Brain pericyte (primary cell): ENCODE measurements around the gene CLIP4.

ENCODE experiments used
- DNase-seq: peaks from one replicate; pipeline ENCODE4 v3.0.0-alpha.2; 2012; ENCODE audit warnings: low read depth, low spot score

CLIP4 gene

DNA sequence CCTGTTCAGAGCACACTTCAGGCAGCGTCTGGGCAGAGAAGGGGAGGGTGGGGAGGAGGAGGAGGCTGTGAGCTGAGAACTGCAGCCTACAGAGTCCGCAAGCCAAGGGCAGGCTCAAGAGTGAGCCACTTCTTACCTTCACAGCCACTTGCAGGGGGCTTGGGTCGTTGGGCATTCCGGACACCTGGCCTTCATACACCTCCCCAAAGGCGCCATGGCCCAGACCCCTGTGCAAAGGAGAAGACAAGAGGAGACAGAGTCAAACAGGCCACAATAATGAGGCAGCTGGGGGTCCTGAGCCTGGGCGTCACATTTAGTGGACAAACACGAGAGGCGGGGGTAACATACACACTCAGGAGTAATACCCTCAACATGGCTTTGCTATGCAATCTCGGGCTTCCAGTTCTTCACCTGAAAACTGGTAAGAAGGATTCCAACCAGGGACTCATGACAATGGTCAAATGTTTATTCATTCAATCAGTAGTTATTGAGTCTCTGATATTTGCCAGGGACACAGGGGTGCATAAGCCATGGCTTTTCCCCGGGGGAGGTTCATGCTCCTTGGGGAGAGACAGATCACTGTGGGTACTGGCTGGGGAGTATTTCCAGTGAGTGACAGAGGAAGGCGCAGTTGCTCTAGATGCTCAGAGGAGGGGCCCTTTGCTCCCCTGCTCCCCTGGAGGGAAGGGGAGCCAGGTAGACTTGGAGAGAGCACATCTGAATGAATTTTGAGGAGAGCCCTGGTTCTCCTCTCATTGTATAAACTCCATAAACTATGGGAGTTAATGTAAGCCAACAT lies 107.4 kb downstream of the CLIP4 start:
- no peak for DNase-seq

DNA sequence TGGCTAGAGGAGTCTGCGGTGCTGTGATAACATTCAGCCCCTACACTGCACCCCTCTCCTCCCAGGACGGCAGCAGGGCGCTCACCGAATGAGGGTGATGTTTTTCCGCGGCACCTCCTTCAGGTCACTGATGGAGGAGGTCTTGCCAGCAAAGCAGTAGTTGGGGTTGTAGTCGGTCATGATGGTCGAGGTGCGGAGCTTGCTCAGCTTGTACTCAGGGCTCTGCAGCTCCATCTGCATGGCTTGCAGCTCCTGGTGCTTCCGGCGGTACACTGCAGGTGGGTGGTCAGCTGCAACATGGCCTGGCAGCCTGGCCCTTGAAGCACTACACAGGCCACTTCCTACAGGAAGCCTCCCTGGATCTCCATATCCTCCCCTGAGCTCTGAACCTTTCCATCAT lies 108.0 kb downstream of the CLIP4 start:
- DNase-seq: no peak

DNA sequence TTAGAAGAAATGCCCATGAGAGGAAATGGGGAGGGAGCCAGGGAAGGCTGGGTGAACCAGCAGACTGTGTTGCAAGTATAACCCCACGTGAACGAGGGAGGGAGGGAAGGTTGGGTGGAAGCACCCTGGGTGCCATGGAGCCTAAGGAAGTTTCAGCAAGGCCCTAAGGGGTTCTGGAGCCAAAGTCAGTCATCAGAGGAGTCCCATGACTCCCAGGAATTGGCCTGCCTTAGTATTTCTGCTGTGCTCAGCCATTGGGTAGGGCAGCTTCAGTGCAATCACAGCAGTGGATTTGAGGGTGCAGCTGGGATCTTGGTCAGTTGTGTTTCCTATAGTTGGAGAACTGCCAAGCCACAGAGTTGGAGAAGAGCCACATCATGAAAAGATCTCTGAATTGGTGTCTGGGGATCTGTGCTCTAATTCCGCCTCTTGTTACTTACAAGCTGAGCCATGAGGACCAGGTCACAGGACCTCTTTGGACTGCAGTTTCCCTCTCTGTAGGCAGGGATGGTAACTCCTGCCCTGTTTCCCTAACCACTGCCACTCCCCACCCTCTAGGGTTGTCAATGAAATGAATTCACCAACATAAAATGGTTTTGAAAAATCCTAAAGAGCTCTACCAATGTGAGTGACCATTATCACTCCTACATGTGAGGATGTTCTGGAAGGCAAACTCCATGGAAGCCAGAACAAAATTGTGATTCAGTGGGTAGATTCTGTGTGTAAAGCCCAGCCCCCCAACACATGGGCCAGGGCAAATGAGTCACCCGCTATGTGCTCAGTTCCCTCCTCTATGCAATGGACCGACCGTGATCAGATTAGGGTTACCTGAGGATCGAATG lies 108.9 kb downstream of the CLIP4 start:
- peak; percentile 74 for DNase-seq

DNA sequence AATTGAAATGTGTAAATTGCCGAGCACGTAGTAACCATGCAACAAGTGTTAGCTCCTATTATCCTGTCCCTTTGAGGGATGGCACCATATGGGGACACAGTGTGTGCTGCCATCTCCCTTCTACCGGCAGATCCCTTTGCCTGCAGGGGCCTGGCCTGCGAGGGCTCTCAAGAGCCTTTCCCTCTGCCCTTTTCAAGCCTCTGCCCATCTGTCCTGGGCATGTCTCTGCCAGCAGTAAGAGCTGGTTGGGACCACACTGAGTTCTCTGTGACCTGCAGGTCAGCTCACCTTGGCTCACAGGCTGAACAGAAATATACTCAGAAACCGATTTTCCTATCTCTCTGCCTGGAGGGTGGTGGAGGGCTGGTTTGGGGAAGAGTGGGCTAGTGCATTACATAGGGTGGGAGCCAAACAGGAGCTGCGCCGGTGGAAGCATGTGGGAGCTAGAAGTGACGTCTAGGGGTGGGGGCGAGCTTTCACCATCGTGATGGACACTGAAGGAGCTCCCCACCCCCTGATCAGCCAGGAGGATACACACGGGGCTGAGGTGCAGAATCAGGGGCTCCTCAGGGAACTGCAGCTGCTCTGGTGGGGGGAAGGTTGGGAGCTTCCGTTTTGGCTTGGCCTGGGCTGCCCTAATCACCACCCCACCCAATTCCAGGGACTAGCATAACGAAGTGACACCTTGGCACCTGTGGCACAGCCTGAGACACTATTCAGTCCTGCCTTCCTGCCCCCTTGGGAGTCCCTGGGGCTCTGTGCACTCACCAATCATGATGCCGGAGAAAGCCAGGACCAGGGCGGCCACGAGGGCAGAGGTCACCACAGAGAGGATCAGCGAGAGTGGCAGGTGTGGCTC lies 109.7 kb downstream of the CLIP4 start:
- DNase-seq: no peak

DNA sequence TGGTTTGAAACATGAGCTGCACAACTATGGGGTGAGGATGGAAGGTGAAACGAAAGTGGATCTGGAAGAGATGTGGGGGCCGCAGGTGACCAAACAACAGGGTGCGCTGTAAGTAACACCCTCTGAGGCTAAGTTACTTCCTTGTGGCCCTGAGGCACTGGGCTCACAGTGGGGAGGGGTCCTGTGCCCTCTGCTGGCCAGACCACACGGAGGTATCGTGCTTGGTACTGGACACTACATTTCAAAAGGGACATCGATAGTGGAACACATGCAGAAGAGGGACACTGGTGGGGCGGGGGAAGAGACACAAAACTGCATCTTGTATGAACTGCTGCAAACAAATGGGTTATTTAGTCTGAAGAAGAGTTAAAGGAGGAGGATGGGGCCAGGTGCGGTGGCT lies 110.6 kb downstream of the CLIP4 start:
- no peak for DNase-seq

DNA sequence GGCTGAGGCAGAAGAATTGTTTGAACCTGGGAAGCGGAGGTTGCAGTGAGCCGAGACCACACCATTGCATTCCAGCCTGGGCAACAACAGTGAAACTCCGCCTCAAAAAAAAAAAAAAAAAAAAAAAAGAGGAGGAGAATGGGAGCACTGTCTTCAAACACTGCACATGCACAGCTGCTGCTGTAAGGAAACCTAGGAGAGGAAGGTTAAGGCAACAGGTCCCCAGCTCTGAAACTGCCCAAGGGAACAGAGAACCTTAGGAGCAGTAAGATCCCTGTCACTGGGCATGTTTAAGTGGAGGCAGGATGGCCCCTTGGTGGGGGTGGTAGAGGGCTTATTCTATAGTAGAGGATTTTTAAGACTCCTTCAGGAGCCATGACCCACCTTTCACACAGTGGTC lies 111.2 kb downstream of the CLIP4 start:
- no peak for DNase-seq

DNA sequence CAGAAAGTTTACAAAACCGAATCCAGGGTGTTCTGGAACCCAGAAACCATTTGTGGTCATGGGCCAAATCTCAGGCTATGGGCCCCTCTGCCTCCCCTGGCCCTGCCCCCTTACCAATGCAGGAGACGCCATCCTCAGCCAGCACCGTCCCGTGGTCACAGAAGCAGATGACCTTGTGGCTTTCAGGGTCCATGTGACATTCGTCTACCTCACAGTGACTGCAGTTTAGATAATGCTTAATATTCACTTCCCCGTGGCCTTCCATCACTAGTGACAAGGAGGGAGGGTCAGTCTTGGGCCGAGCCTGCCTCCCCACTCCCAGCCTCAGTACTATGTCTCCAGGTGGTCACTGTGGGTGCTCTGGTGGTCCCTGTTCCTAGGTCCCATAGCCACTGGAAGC lies 111.6 kb downstream of the CLIP4 start:
- no peak for DNase-seq

DNA sequence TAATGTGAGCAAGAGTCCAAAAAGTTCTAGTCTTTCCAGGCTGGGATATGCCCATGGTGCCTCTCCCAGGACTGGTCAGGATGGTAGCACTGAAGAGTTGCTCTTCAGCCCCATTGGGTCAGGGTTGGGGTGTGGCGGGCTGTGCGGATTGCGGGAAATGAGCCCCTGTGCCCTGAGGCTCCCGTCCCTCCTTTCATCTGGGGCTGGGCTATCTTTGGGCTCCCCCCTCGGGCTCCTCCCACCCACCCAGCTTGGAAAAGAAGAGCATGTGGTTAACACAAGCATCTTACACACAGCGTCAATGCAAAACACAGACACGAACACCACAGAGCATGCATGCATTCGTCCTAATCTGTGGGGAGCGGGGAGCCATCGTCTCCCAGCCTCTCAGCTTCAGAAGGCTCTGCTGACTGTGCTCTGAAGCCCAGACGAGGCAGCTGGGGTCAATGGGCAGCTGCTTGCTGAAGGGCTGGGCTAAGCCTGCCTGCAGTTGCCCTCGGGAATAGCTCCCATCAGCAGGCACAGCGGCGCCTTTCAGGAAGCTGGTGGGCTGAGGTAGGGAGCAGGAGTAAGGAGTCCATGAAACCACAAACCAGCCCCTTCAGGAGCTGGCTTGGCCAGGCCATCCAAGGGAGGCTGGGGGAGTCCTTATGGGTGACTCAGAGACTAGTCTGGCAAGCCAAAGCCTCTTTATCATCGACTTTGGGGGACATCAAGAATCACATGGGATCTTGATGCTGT lies 112.9 kb downstream of the CLIP4 start:
- no peak for DNase-seq

DNA sequence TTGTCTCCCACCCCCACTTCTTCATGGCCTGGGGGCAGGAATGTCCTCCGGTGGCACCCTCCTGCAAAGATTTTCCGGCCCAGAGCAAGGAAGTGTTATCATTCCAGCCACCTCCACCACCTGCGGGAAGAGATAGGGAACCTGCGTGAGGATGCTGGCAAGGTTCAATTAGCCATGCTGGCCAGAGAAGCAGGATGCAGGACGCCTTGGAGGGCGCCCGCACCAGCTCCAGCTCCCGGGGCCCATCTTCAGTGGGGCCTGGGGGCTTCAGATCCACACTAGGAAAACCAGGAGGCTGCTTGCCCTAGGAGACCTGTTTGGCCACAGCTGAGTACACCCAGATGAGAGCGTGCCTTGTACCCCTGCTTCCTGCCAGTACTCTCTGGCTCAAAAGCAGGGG lies 113.7 kb downstream of the CLIP4 start:
- DNase-seq: no peak

DNA sequence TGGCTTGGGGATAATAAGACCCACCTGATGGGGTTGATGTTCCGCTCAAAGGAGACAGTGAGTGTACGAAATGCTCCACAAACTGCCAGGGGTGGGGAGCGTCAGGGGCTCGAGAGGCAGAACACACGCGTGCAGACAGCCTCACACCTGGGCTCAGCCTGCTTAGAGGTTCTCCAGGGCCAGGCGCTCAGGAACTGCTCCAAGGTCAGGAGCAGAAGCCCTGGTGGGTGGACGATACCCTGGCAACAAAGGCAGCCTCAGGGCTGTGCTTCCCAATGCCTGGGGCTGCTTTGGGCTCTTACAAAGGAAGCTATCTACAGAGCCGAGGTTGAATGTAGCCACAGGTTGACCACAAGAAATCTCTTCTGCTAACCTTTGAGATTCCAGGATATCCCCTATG lies 114.4 kb downstream of the CLIP4 start:
- DNase-seq: no peak

DNA sequence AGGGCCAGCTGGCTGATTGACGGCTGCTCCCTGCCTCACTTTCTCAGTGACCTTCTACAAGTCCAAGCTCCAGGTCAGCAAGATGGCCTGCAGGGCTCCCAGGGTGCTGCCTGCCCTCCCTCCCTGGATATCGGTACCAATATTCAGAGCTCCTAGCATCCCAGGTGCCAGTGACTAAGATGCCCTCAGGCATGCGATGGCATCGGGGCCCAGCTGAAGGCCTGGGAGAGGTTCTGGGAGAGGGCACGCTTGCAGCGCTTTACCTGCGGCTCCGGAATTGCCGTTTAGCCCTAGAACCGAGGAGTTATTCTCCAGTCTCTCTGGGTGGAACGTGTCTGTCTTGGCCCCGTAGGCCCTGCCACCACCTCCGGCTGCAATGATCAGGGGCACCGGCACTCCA lies 116.8 kb downstream of the CLIP4 start:
- no peak for DNase-seq

DNA sequence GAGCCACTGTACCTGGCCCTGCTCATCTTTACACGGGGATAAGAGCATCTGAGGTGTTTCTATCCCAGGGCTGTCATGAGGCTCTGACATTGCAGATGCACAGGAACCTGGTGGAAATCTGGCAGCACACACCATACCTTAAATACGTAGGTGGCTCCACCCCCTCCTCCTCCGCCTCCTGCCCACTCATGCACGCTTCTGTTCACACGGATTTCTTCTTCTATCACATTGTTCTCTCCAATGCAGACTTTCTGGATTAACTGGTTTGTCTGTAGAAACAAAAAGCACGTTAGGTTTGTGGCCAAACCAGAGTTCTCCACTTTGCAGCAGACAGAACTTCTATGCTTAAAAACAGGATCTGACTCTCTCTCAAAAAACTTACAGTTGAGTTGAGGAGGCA lies 118.2 kb downstream of the CLIP4 start:
- no peak for DNase-seq

DNA sequence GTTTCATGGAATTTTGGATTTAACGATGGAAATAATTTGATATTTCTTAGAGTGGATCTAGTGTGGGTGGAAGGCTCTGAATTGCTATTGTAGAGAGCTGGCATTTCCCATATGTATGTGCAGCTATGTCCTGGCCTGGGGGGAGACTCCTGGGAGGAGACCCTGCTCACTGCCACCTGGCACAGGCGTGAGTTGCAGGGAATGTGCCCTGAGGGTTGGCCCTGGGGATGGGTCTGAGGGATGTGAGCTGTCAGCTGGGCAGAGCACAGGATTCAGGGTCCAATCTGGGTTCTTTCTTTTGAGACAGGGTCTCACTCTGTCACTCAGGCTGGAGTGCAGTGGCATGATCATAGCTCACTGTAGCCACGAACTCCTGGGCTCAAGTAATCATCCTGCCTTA lies 120.2 kb downstream of the CLIP4 start:
- no peak for DNase-seq

DNA sequence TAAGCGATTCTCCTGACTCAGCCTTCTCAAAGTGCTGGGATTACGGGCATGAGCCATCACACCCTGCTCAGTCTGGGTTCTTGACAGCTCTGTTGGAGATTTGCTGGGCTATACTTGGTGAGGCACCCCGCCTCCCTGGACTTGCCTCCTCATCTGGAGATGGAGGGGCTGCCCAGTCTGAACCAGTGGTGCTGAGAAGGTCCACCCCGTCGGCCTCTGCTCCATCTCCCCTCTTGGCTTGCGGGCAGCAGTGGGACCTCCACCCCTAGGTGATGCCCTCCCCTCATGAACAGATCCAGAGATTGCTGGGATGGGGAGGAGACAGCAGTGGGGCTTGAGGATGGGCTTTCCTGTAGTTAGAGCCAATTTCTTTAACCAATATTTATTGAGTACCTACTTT lies 120.9 kb downstream of the CLIP4 start:
- DNase-seq: no peak

DNA sequence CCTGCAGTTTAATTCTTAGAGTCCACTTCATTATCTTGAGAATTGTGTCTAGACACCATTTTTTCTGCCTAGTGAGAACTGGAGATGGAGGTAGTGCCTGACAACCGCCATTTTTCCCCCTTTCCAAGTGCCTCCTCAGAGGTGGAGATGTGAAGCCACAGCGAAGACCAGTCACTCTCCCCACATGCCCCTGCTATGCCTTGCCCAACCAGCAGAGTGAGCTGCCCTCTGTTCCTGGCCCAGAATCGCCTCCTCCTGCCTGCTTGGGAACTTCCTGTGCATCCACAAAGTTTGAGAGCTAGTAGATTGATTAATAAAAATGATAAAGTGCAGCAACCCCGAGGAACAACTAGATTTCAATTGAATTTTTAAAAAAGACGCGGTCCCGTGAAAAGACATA lies 123.3 kb downstream of the CLIP4 start:
- DNase-seq: no peak
